ENCODE data around the gene CFAP161.
"Not testable (repeated sequence)": the region's sequence is repeated elsewhere in the genome, so short reads cannot be mapped to it uniquely, and the experiment has no call there.

The CFAP161 gene

DNA sequence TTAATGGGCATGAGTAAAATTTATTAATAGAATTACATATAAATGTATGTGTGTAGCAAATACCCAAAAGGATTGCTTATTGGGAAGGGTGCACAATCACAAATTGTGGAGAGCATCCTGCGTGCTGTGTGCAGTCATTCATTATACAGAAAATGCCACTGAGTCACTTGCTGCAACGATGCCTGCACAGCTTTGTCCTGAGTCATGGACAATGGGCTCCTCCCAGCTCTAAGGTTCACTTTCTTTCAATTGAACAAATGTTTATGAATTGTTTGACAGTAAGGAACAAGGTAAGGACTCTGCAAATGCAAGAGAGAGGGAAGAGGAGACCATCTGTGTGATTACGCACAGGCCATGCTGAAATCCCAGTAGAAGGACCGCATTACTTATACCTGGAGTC is 18.7 kb downstream of the CFAP161 start:
- TF ChIP-seq, protein P1, sequence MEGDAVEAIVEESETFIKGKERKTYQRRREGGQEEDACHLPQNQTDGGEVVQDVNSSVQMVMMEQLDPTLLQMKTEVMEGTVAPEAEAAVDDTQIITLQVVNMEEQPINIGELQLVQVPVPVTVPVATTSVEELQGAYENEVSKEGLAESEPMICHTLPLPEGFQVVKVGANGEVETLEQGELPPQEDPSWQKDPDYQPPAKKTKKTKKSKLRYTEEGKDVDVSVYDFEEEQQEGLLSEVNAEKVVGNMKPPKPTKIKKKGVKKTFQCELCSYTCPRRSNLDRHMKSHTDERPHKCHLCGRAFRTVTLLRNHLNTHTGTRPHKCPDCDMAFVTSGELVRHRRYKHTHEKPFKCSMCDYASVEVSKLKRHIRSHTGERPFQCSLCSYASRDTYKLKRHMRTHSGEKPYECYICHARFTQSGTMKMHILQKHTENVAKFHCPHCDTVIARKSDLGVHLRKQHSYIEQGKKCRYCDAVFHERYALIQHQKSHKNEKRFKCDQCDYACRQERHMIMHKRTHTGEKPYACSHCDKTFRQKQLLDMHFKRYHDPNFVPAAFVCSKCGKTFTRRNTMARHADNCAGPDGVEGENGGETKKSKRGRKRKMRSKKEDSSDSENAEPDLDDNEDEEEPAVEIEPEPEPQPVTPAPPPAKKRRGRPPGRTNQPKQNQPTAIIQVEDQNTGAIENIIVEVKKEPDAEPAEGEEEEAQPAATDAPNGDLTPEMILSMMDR (IDR thresholded peaks at IDR 0.05; ENCODE audit: low read depth, low read length): no peak
- no peak overlapping the region for H3K4me3 ChIP-seq (replicated peaks in 1 of 2; ENCODE audit: low read depth in 2 of 2, low read length in 2 of 2)
- peak in 1 of 2 donors; percentile 36 for DNase-seq (ENCODE audit: low read depth in 2 of 2)

DNA sequence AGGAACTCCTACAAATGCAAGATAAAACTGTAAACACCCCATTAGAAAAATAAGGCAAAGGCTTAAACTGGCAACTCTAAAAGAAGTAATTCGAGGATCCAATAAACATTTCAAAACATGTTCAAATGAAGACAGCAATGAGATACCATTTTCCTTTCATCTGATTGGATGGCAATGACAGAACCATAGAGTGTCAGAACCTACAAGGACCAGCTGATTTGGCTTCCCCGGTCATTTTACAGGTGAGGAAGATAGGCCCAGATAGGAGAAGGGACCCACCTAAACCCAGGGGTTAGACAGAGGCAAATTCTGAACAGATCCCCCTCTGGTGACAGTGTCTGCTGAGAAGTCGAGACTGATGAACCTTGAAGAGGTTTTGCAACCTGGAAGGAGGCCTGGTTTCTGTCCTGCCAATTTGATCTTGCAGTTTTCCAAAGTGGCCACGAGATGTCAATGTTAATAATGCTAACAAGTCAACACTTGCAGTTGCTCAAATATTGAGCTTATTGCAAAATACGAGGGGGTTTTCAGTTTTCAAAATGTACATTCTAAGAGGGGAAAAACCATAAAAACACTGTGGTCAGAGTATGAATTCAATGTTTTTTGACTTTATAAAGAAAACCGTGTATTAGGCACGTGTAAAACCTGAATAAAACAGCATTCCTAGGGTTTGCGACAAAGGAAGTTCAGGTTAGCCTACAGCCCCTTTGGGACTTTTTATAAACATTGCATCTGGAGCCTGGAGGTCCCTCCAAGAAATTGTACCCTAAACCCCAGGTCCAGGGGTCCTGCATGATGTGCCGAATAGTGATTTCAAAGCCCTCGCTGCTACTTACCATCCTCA is 21.5 kb downstream of the CFAP161 start:
- DNase-seq (ENCODE audit: low read depth in 2 of 2): peak; percentile 85
- TF ChIP-seq, protein P1 (IDR thresholded peaks at IDR 0.05; ENCODE audit: low read depth, low read length): peak; percentile 68
- H3K4me3 ChIP-seq (replicated peaks in 1 of 2; ENCODE audit: low read depth in 2 of 2, low read length in 2 of 2): no peak overlapping the region

DNA sequence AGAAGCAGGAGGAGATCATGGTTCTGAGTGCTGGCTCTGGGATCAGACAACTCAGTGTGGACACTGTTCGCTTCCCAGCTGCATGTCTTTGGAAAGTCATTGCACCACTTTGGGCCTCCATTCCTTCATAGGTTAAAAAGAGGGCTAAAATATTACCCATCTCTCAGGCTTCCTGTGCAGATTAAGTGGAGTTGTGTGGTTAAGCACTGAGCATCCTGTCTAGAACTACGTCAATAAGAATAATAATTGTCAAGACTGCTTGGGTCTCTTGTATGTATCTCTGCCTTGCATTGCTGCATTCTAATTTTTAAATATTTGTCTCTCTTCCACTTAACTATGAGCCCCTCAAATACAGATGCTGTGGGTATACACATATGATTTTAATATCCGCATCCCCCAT is 22.3 kb downstream of the CFAP161 start:
- no peak overlapping the region for H3K4me3 ChIP-seq (replicated peaks in 1 of 2; ENCODE audit: low read depth in 2 of 2, low read length in 2 of 2)
- DNase-seq (ENCODE audit: low read depth in 2 of 2): no peak
- TF ChIP-seq, protein P1 (IDR thresholded peaks at IDR 0.05; ENCODE audit: low read depth, low read length): no peak

DNA sequence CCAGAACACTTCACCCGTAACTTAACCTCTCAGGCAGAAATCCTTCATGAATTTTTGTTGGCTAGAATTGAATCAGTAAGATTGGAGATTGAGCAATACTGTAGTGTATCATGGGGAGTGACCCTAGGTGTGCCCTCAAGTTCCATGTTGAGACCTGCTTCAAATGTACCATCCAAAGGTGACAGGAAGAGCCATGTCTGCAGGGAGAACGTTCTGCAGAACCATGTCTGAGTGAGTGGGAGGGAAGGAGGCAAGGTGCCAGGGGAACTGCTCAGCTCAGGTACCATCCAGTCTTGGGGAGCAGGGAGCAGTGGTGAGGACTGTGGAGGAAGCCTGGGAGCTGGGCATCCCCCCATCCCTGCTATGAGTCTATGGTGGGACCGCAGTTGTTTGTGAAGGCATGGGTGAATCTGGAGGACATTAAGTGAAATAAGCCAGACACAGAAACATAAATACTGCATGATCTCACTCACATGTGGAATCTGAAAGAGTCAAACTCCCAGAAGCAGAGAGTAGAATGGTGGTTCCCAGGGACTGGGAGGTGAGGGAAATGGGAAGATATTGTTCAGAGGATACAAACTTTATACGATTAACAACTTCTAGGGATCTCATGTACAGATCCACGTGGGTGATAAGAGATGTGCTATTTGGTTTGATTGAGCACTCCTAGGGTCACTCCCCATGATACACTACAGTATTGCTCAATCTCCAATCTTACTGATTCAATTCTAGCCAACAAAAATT is 23.3 kb downstream of the CFAP161 start:
- peak; percentile 23 to 36 for DNase-seq (ENCODE audit: low read depth in 2 of 2)
- TF ChIP-seq, protein P1 (IDR thresholded peaks at IDR 0.05; ENCODE audit: low read depth, low read length): no peak
- H3K4me3 ChIP-seq (replicated peaks in 1 of 2; ENCODE audit: low read depth in 2 of 2, low read length in 2 of 2): no peak overlapping the region

DNA sequence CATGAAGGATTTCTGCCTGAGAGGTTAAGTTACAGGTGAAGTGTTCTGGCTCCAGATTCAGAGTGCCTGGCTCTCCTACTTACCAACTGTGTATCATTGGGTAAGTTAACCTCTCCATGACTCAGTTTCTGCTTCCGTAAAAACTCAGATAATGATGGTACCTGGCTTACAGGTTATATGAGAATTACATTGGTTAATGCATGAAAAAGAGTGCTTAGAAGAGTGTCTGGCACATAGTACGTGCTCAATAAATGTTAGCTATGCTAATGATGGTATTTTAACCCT is 23.8 kb downstream of the CFAP161 start:
- no peak overlapping the region for H3K4me3 ChIP-seq (replicated peaks in 1 of 2; ENCODE audit: low read depth in 2 of 2, low read length in 2 of 2)
- DNase-seq (ENCODE audit: low read depth in 2 of 2): no peak
- TF ChIP-seq, protein P1 (IDR thresholded peaks at IDR 0.05; ENCODE audit: low read depth, low read length): no peak

DNA sequence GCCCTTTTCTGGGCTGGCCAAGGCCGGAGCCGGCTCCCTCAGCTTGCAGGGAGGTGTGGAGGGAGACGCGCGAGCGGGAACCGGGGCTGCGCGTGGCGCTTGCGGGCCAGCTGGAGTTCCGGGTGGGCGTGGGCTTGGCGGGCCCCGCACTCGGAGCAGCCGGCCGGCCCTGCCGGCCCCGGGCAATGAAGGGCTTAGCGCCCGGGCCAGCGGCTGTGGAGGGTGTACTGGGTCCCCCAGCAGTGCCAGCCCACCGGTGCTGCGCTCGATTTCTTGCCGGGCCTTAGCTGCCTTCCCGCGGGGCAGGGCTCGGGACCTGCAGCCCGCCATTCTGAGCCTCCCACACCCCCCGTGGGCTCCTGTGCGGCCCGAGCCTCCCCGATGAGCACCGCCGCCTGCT is 24.5 kb downstream of the CFAP161 start:
- DNase-seq (ENCODE audit: low read depth in 2 of 2); H3K4me3 ChIP-seq (replicated peaks in 1 of 2; ENCODE audit: low read depth in 2 of 2, low read length in 2 of 2): not testable (repeated sequence)

DNA sequence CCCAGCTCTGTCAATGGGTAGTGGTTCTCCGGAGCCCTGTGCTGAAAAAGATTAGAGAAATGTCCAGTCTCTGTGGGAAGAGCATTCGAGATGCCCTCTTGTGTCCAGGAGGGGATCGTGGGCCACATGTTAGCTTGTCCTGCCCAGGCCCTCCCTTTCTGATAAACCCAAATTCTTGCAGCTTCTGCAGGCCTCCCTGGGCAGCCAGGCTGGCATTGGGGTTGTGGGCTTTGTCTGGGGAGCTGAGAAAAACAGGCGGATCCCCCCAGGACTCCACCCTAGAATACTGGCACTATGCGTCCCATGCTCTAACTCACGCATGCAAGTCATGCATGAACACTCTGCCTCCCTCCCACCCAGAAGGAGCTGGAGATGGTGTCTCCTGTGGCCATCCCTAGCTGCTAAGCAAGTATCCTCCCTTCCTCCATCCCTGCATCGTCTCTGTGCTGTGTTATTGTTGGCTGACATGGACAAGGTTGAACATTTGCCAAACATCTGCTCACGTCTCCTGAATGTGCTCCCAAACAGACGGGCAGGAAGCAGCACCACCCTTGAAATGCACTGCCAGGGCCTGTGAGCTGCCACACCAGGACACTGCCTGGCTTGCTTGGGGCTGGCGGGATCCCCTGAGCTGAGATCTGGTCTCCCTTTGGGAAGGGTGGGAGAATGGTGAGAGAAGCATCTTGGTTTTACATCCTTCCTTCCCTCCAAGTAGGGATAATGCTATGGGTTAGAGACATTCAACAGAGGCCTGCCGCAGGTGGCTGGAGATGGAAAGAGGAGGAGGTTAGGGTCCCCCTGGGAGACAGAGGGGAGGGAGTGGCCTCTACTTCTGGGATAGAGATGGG is 26.5 kb downstream of the CFAP161 start:
- DNase-seq (ENCODE audit: low read depth in 2 of 2): peak; percentile 94 to 97
- no peak overlapping the region for H3K4me3 ChIP-seq (replicated peaks in 1 of 2; ENCODE audit: low read depth in 2 of 2, low read length in 2 of 2)
- TF ChIP-seq, protein P1 (IDR thresholded peaks at IDR 0.05; ENCODE audit: low read depth, low read length): no peak

Data from cardiac fibroblast (primary cell).